Body of pancreas (tissue), 4 donors: ENCODE measurements around the gene NDUFS8. TPM values are rescaled to one million over a fixed set of nuclear protein-coding genes. Genes with fewer than 3 reads are reported as not detected.
A peak's percentile ranks its signal among the peaks of the same experiment; 100 is the strongest.

ENCODE experiments used
- ATAC-seq: fragments of 150-250 bp; one replicate; pipeline ENCODE4 v1.9.1; 2016
- DNase-seq, 4 donors: peaks; one replicate each; pipeline ENCODE4 v3.0.0-alpha.2; 2019
- H3K27ac ChIP-seq, 4 donors: fragments of 200-600 bp; sonication (generic); 1 replicate in 3 of 4; 2 replicates in 1 of 4; pipeline versions ENCODE4 v1.5.1 to v1.6.1; 2016 to 2019; ENCODE audit warnings: mild to moderate bottlenecking in 1 of 4, mixed read lengths in 1 of 4, moderate library complexity in 1 of 4
- H3K27me3 ChIP-seq, 2 donors: fragments of 200-600 bp; sonication (generic); one replicate each; pipeline ENCODE4 v1.6.0; 2016; ENCODE audit warnings: mild to moderate bottlenecking in 1 of 2
- H3K36me3 ChIP-seq, 2 donors: fragments of 200-600 bp; sonication (generic); replicated peaks in 1 of 2; 2 replicates each; pipeline ENCODE4 v1.5.1; 2016; ENCODE audit warnings: low read depth in 2 of 2; ENCODE audit not compliant: insufficient read depth in 1 of 2
- H3K4me1 ChIP-seq: fragments of 200-600 bp; sonication (generic); one replicate; pipeline ENCODE4 v1.6.0; 2016
- H3K4me3 ChIP-seq, 2 donors: fragments of 200-600 bp; sonication (generic); 1 replicate in 1 of 2; 2 replicates in 1 of 2; pipeline ENCODE4 v1.5.1; 2016 to 2019
- H3K9me3 ChIP-seq, 3 donors: fragments of 200-600 bp; sonication (generic); 1 replicate in 2 of 3; 2 replicates in 1 of 3; pipeline ENCODE4 v1.5.1; 2016
- POLR2A ChIP-seq, 3 donors: fragments of 450-650 bp; IDR thresholded peaks; one replicate each; pipeline ENCODE4 v1.6.1; 2016; ENCODE audit warnings: antibody characterized with exemption in 3 of 3, mild to moderate bottlenecking in 2 of 3
- WGBS, 2 donors: methylation state at CpG; one replicate each; pipeline ENCODE4 v1.1.5; 2017; 5-methylcytosine and 5-hydroxymethylcytosine counted together
- intact Hi-C: fragments of 100-400 bp; cut with DNase I; formaldehyde crosslinking; loops from one replicate; pipeline ENCODE4 v1.15.1; 2023
- total RNA-seq, 2 donors: library from RNA; depleted of rRNA; stranded (reverse); fragments of >200 nt; gene quantifications; one replicate each; pipeline ENCODE4 v1.1.0, GENCODE V29; 2016
- TF ChIP-seq, protein P1 (sequence below), 7 experiments: fragments of 450-650 bp in 4 of 7; fragments of 200-600 bp in 3 of 7; sonication (generic) in 3 of 7; IDR thresholded peaks; one replicate each; pipeline ENCODE4 v1.5.1; 2016 to 2019; ENCODE audit warnings: antibody characterized with exemption in 7 of 7

NDUFS8 gene
- total RNA-seq, 2 donors from 2014 or later, result 108 to 109 TPM

DNA sequence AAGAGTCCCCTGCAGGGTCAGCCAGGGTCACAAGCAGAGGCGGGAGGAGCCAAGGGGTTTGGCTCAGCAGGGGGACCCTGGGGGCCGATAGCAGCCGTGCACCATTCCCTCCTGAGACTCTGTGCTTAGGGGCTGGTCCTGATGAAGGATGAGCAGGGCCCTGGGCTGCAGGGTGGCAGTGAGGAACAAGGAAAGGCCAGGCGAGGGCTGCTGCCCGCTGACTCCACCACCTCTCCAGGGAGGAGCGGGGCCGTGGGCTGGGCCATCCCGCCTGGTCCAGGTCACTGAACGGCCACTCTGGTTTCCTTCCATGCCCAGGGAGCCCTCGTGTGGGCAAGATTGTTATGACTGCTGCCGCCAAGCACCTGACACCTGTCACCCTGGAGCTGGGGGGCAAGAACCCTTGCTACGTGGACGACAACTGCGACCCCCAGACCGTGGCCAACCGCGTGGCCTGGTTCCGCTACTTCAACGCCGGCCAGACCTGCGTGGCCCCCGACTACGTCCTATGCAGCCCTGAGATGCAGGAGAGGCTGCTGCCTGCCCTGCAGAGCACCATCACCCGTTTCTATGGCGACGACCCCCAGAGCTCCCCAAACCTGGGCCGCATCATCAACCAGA lies 9.2 kb upstream of the NDUFS8 start:
- Histone ChIP-seq H3K9me3 (no peaks in the 10 kb centered on the region), H3K4me1 (peaks cover 16% of the 10 kb centered on the region), H3K4me3 (no peak overlapping the region), H3K27me3 (no peaks in the 10 kb centered on the region), H3K36me3 (no peaks in the 10 kb centered on the region), H3K27ac (no peak overlapping the region)
- WGBS, 2 donors, result 57 to 60% methylated on average over 19 to 27 of the region's 27 CpGs
- ATAC-seq, result peak; percentile 67
- TF ChIP-seq POLR2A (IDR thresholded peaks at IDR 0.05), result no peak
- TF ChIP-seq, protein P1, sequence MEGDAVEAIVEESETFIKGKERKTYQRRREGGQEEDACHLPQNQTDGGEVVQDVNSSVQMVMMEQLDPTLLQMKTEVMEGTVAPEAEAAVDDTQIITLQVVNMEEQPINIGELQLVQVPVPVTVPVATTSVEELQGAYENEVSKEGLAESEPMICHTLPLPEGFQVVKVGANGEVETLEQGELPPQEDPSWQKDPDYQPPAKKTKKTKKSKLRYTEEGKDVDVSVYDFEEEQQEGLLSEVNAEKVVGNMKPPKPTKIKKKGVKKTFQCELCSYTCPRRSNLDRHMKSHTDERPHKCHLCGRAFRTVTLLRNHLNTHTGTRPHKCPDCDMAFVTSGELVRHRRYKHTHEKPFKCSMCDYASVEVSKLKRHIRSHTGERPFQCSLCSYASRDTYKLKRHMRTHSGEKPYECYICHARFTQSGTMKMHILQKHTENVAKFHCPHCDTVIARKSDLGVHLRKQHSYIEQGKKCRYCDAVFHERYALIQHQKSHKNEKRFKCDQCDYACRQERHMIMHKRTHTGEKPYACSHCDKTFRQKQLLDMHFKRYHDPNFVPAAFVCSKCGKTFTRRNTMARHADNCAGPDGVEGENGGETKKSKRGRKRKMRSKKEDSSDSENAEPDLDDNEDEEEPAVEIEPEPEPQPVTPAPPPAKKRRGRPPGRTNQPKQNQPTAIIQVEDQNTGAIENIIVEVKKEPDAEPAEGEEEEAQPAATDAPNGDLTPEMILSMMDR (IDR thresholded peaks at IDR 0.05), result peak in 6 of 7 experiments; percentile 14 to 57 (median 50)
- intact Hi-C loops, result no loop called here
- peak; percentile 57 to 72 (median 67) for DNase-seq

DNA sequence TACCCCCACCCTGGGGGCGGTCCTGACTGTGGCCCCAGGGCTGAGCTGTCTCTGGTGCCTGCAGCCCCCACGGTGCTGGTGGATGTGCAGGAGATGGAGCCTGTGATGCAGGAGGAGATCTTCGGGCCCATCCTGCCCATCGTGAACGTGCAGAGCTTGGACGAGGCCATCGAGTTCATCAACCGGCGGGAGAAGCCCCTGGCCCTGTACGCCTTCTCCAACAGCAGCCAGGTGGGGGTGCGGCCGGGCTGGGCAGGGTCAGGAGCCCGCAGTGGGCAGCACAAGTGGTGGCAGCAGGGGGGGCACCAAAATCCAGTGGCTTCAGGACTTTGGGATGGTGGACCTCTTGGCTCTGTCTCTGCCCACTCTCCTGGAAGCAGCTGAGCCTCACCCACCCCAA lies 8.0 kb upstream of the NDUFS8 start:
- H3K36me3 ChIP-seq, result no peaks in the 10 kb centered on the region

DNA sequence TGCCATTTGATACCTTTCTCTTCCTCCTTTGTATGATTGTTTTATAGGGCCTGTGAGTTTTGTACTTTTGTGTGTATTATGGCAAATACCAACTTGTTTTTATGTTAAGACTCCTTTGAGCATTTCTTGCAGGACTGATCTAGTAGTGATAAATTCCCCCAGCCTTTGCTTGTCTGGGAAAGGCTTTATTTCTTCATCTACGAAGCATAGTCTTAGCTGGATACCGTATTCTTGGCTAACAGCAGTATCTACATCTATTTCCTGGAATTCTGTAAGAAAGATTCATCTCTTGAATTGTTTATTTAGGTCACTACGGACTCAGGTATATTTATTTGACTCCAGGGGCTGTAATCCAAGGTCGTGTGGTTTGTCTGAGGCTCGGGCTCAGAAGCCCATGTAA lies 6.0 kb upstream of the NDUFS8 start:
- Histone ChIP-seq H3K36me3 (no peaks in the 10 kb centered on the region), H3K27me3 (no peaks in the 10 kb centered on the region), H3K4me1 (peaks cover 2% of the 10 kb centered on the region), H3K9me3 (no peaks in the 10 kb centered on the region), H3K27ac (no peak overlapping the region), H3K4me3 (no peak overlapping the region)
- intact Hi-C loops, result no loop called here
- no peak for ATAC-seq
- no peak for TF ChIP-seq POLR2A (IDR thresholded peaks at IDR 0.05)
- TF ChIP-seq, protein P1 (IDR thresholded peaks at IDR 0.05), result no peak
- DNase-seq, result no peak
- 80 to 85% methylated on average over 5 of the region's 5 CpGs for WGBS, 2 donors

More for the DNA sequence above, 8.0 kb upstream of the NDUFS8 start:
- peaks cover 6% of the 10 kb centered on the region for H3K4me1 ChIP-seq
- no peaks in the 10 kb centered on the region for H3K27me3 ChIP-seq
- H3K27ac ChIP-seq, result no peak overlapping the region
- 88 to 97% methylated on average over 10 to 13 of the region's 13 CpGs for WGBS, 2 donors
- no peak for ATAC-seq
- TF ChIP-seq, protein P1 (IDR thresholded peaks at IDR 0.05), result no peak
- no peak for TF ChIP-seq POLR2A (IDR thresholded peaks at IDR 0.05)
- H3K9me3 ChIP-seq, result no peaks in the 10 kb centered on the region
- H3K4me3 ChIP-seq, result no peak overlapping the region
- intact Hi-C loops, result no loop called here
- no peak for DNase-seq

DNA sequence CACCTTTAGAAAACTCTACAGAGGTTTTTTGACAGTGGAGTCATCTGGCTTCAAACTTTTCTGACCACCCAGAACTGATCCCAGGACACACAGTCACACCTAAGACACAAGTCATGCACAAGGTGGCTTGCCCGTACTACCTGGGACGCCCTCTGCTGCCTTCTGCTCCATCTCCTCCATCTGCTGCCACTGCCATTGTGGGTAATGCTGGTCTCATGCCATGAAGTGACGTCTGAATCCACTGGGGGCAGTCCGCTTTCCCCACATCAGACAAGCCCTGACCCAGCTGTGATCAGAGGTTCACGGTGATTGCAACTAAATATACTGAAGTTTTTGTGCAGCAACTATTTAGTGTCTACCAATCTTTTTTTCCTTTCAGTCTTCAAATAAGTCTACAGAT lies 5.4 kb upstream of the NDUFS8 start:
- Histone ChIP-seq H3K36me3 (no peaks in the 10 kb centered on the region), H3K9me3 (no peaks in the 10 kb centered on the region), H3K27me3 (no peaks in the 10 kb centered on the region), H3K27ac (no peak overlapping the region), H3K4me1 (peaks cover 6% of the 10 kb centered on the region), H3K4me3 (no peak overlapping the region)
- TF ChIP-seq, protein P1 (IDR thresholded peaks at IDR 0.05), result peak in 2 of 7 experiments; percentile 6 to 14
- TF ChIP-seq POLR2A (IDR thresholded peaks at IDR 0.05), result no peak
- no peak for ATAC-seq
- intact Hi-C loops, result no loop called here
- DNase-seq, result peak in 1 of 4 donors; percentile 54
- WGBS, 2 donors, result 57 to 69% methylated on average over 5 of the region's 5 CpGs
